ENCODE data around the gene DDRGK1. TPM values are rescaled to one million over a fixed set of nuclear protein-coding genes. Genes with fewer than 3 reads are reported as not detected.

The DDRGK1 gene
- total and polyA plus RNA-seq, 4 donors = 23.0 to 79.0 (median 63.2) TPM

GRCh38 chr20:3175270-3175669, 29.2 kb downstream of the DDRGK1 start:
- peaks cover 2% of the 10 kb centered on the region for H3K36me3 ChIP-seq (ENCODE audit: control insufficient read depth, insufficient read depth, low read length)
- peaks cover 3% of the 10 kb centered on the region for H3K27me3 ChIP-seq (ENCODE audit: control insufficient read depth, insufficient read depth, low read length)
- no CpG with 5 or more reads among the region's 1 CpG for WGBS (ENCODE audit: insufficient coverage)
- peaks cover 26% of the 10 kb centered on the region for H3K4me1 ChIP-seq (ENCODE audit: control insufficient read depth, insufficient read depth, low read length)
- H3K27ac ChIP-seq (ENCODE audit: low read depth, low read length) = no peak overlapping the region
- H3K4me3 ChIP-seq (ENCODE audit: low read depth, low read length) = no peak overlapping the region
- no peaks in the 10 kb centered on the region for H3K9me3 ChIP-seq (ENCODE audit: control insufficient read depth, insufficient read depth, low read length)
- no peak for DNase-seq (ENCODE audit: low read depth in 4 of 6, low spot score in 6 of 6)

- peaks cover 2% of the 10 kb centered on the region for H3K36me3 ChIP-seq (ENCODE audit: control insufficient read depth, insufficient read depth, low read length)
- H3K27ac ChIP-seq (ENCODE audit: low read depth, low read length) = peak overlapping the region; percentile 88
- peak in 1 of 6 donors; percentile 39 for DNase-seq (ENCODE audit: low read depth in 4 of 6, low spot score in 6 of 6)
- H3K27me3 ChIP-seq (ENCODE audit: control insufficient read depth, insufficient read depth, low read length) = peaks cover 3% of the 10 kb centered on the region
- WGBS (ENCODE audit: insufficient coverage) = 14% methylated on average over 3 of the region's 13 CpGs
- H3K9me3 ChIP-seq (ENCODE audit: control insufficient read depth, insufficient read depth, low read length) = no peaks in the 10 kb centered on the region
- H3K4me1 ChIP-seq (ENCODE audit: control insufficient read depth, insufficient read depth, low read length) = peaks cover 26% of the 10 kb centered on the region
- peak overlapping the region; percentile 90 for H3K4me3 ChIP-seq (ENCODE audit: low read depth, low read length)
Observed at GRCh38 chr20:3174442-3175261, 29.8 kb downstream of the DDRGK1 start.

- peaks cover 5% of the 10 kb centered on the region for H3K36me3 ChIP-seq (ENCODE audit: control insufficient read depth, insufficient read depth, low read length)
- peak overlapping the region; percentile 90 for H3K4me3 ChIP-seq (ENCODE audit: low read depth, low read length)
- peak overlapping the region; percentile 88 for H3K27ac ChIP-seq (ENCODE audit: low read depth, low read length)
Observed at GRCh38 chr20:3173610-3174441, 30.7 kb downstream of the DDRGK1 start.

GRCh38 chr20:3172933-3173609, 31.4 kb downstream of the DDRGK1 start, which contains the start of gene LZTS3:
Gene LZTS3 (minus strand): TSS chr20:3173549. CDS start chr20:3167163, 6,386 bp downstream.
- Histone ChIP-seq H3K27me3 (ENCODE audit: control insufficient read depth, insufficient read depth, low read length) (peaks cover 3% of the 10 kb centered on the region), H3K4me3 (ENCODE audit: low read depth, low read length) (peak within 1 kb of the TSS; percentile 90), H3K4me1 (ENCODE audit: control insufficient read depth, insufficient read depth, low read length) (peaks cover 31% of the 10 kb centered on the region), H3K36me3 (ENCODE audit: control insufficient read depth, insufficient read depth, low read length) (peaks cover 10% of the 10 kb centered on the region), H3K9me3 (ENCODE audit: control insufficient read depth, insufficient read depth, low read length) (no peaks in the 10 kb centered on the region), H3K27ac (ENCODE audit: low read depth, low read length) (peak within 1 kb of the TSS; percentile 88)
- WGBS (ENCODE audit: insufficient coverage) = 0% methylated on average over 55 of the region's 62 CpGs
- DNase-seq (ENCODE audit: low read depth in 4 of 6, low spot score in 6 of 6) = peak; percentile 44 to 91 (median 61)

More at GRCh38 chr20:3173610-3174441, 30.7 kb downstream of the DDRGK1 start:
- under 1% methylated on average over 80 of the region's 84 CpGs for WGBS (ENCODE audit: insufficient coverage)
- Histone ChIP-seq H3K4me1 (ENCODE audit: control insufficient read depth, insufficient read depth, low read length) (peaks cover 26% of the 10 kb centered on the region), H3K27me3 (ENCODE audit: control insufficient read depth, insufficient read depth, low read length) (peaks cover 3% of the 10 kb centered on the region), H3K9me3 (ENCODE audit: control insufficient read depth, insufficient read depth, low read length) (no peaks in the 10 kb centered on the region)
- peak; percentile 74 to 97 (median 88) for DNase-seq (ENCODE audit: low read depth in 4 of 6, low spot score in 6 of 6)

- Histone ChIP-seq H3K27ac (ENCODE audit: low read depth, low read length) (no peak overlapping the region), H3K9me3 (ENCODE audit: control insufficient read depth, insufficient read depth, low read length) (no peaks in the 10 kb centered on the region), H3K4me3 (ENCODE audit: low read depth, low read length) (peak overlapping the region; percentile 90), H3K36me3 (ENCODE audit: control insufficient read depth, insufficient read depth, low read length) (peaks cover 18% of the 10 kb centered on the region), H3K4me1 (ENCODE audit: control insufficient read depth, insufficient read depth, low read length) (peaks cover 31% of the 10 kb centered on the region), H3K27me3 (ENCODE audit: control insufficient read depth, insufficient read depth, low read length) (peaks cover 3% of the 10 kb centered on the region)
- 0% methylated on average over 4 of the region's 5 CpGs for WGBS (ENCODE audit: insufficient coverage)
- DNase-seq (ENCODE audit: low read depth in 4 of 6, low spot score in 6 of 6) = peak in 1 of 6 donors; percentile 26
Observed at GRCh38 chr20:3172126-3172932, 32.2 kb downstream of the DDRGK1 start.

GRCh38 chr20:3171391-3172125, 32.9 kb downstream of the DDRGK1 start:
- Histone ChIP-seq H3K4me3 (ENCODE audit: low read depth, low read length) (peak overlapping the region; percentile 90), H3K27ac (ENCODE audit: low read depth, low read length) (no peak overlapping the region), H3K27me3 (ENCODE audit: control insufficient read depth, insufficient read depth, low read length) (peaks cover 3% of the 10 kb centered on the region), H3K36me3 (ENCODE audit: control insufficient read depth, insufficient read depth, low read length) (peaks cover 26% of the 10 kb centered on the region), H3K9me3 (ENCODE audit: control insufficient read depth, insufficient read depth, low read length) (no peaks in the 10 kb centered on the region), H3K4me1 (ENCODE audit: control insufficient read depth, insufficient read depth, low read length) (peaks cover 31% of the 10 kb centered on the region)
- DNase-seq (ENCODE audit: low read depth in 4 of 6, low spot score in 6 of 6) = no peak
- 59% methylated on average over 6 of the region's 14 CpGs for WGBS (ENCODE audit: insufficient coverage)

- DNase-seq (ENCODE audit: low read depth in 4 of 6, low spot score in 6 of 6) = no peak
- WGBS (ENCODE audit: insufficient coverage) = 83% methylated on average over 6 of the region's 7 CpGs
- Histone ChIP-seq H3K4me3 (ENCODE audit: low read depth, low read length) (no peak overlapping the region), H3K27ac (ENCODE audit: low read depth, low read length) (no peak overlapping the region), H3K9me3 (ENCODE audit: control insufficient read depth, insufficient read depth, low read length) (no peaks in the 10 kb centered on the region), H3K27me3 (ENCODE audit: control insufficient read depth, insufficient read depth, low read length) (no peaks in the 10 kb centered on the region), H3K36me3 (ENCODE audit: control insufficient read depth, insufficient read depth, low read length) (peaks cover 49% of the 10 kb centered on the region), H3K4me1 (ENCODE audit: control insufficient read depth, insufficient read depth, low read length) (peaks cover 38% of the 10 kb centered on the region)
Observed at GRCh38 chr20:3168829-3169590, 35.5 kb downstream of the DDRGK1 start.

Measured in spinal cord (tissue), 10 donors.